Middle frontal gyrus (tissue), 1 donor: ENCODE data around the gene CLHC1.
"Not testable (repeated sequence)": the region's sequence is repeated elsewhere in the genome, so short reads cannot be mapped to it uniquely, and the experiment has no call there.

Experiments
- DNase-seq: peaks from one replicate; pipeline ENCODE4 v3.0.0-alpha.2; 2015; ENCODE audit warnings: low spot score; ENCODE audit errors: extremely low spot score

Gene CLHC1

GRCh38 chr2:55232084-55232862 lies at the start of gene CLHC1, which contains the start of gene RPS27A:
Gene CLHC1 (minus strand): TSS chr2:55232293. CDS start chr2:55222411, 9,882 bp downstream.
Gene RPS27A (plus strand): TSS chr2:55232688. CDS start chr2:55232825, 137 bp downstream.
- DNase-seq = peak; percentile 82

- not testable (repeated sequence) for DNase-seq
These were observed 48.9 kb upstream of the CLHC1 start for GRCh38 chr2:55280851-55281546.

- DNase-seq = not testable (repeated sequence)
These were observed 47.8 kb upstream of the CLHC1 start for GRCh38 chr2:55279859-55280424.

GRCh38 chr2:55279214-55279835 lies 47.2 kb upstream of the CLHC1 start:
- not testable (repeated sequence) for DNase-seq

- DNase-seq = no peak
These were observed 45.2 kb upstream of the CLHC1 start for GRCh38 chr2:55277310-55277709.

GRCh38 chr2:55274346-55274745 lies 42.3 kb upstream of the CLHC1 start:
- DNase-seq = not testable (repeated sequence)

- no peak for DNase-seq
These were observed 37.5 kb upstream of the CLHC1 start for GRCh38 chr2:55269645-55269990.

GRCh38 chr2:55268907-55269644 lies 37.0 kb upstream of the CLHC1 start, which contains the start of gene MTIF2:
Gene MTIF2 (minus strand): TSS chr2:55269231. CDS start chr2:55263858, 5,373 bp downstream.
- peak; percentile 87 for DNase-seq

GRCh38 chr2:55268288-55268906 lies 36.3 kb upstream of the CLHC1 start:
- no peak for DNase-seq

GRCh38 chr2:55259586-55259985 lies 27.5 kb upstream of the CLHC1 start:
- not testable (repeated sequence) for DNase-seq

- DNase-seq = no peak
These were observed 20.7 kb upstream of the CLHC1 start for GRCh38 chr2:55252832-55253231.

- no peak for DNase-seq
These were observed 14.9 kb upstream of the CLHC1 start for GRCh38 chr2:55247025-55247424.

- DNase-seq = no peak
These were observed 13.3 kb upstream of the CLHC1 start for GRCh38 chr2:55245411-55245810.

GRCh38 chr2:55242617-55243016 lies 10.5 kb upstream of the CLHC1 start:
- no peak for DNase-seq

GRCh38 chr2:55241582-55241981 lies 9.5 kb upstream of the CLHC1 start:
- not testable (repeated sequence) for DNase-seq

GRCh38 chr2:55239656-55240222 lies 7.6 kb upstream of the CLHC1 start:
- no peak for DNase-seq

GRCh38 chr2:55236992-55237543 lies 5.0 kb upstream of the CLHC1 start:
- no peak for DNase-seq

GRCh38 chr2:55235724-55236538 lies 3.8 kb upstream of the CLHC1 start:
- DNase-seq = no peak

- no peak for DNase-seq
These were observed 1.5 kb upstream of the CLHC1 start for GRCh38 chr2:55233658-55233940.
